HG02885 (cell line): ENCODE measurements around the gene BSCL2.
"Not testable (repeated sequence)": the region's sequence is repeated elsewhere in the genome, so short reads cannot be mapped to it uniquely, and the experiment has no call there.

Experiments
- ATAC-seq: cut with Tn5 transposase; IDR thresholded peaks from one replicate; pipeline ENCODE4 v1.9.1; 2021; ENCODE audit warnings: mild to moderate bottlenecking; ENCODE audit not compliant: unreplicated experiment, poor library complexity

BSCL2 gene

DNA sequence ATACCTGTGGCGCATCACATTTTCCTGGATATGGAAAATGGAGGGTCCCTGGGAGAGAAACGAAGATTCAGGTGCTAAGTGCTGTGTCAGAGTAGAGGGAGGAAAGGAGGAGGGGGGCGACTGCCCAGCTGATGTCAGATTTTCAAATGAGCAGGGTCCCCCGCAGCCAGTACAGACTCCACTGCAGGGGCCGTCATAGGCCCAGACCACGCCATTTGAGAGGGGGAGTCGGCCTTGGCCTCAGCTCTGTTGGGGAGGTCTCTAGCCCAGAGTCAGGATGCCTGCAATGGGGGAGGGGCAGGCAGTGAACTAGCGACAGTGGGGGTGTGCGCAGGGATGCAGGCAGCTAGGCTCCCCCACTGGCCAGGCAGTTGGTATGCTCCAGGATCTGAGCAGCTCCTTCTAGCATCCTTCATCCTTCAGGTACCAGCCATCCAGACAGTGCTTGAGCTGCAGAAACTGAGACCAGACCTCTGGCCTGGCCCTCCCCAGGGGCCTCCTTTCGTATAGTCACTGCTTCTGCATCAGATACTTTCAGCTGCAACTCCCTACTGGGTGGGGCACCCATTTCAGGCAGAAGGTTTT lies at the start of gene BSCL2, which contains the start of gene GNG3:
Gene BSCL2 (minus strand): TSS at position 148 of the 585 bp plus-strand sequence. CDS start 229 bp downstream, outside the sequence.
Gene GNG3 (plus strand): TSS at position 400 of the 585 bp plus-strand sequence. CDS start 620 bp downstream, outside the sequence.
- ATAC-seq, result no peak

DNA sequence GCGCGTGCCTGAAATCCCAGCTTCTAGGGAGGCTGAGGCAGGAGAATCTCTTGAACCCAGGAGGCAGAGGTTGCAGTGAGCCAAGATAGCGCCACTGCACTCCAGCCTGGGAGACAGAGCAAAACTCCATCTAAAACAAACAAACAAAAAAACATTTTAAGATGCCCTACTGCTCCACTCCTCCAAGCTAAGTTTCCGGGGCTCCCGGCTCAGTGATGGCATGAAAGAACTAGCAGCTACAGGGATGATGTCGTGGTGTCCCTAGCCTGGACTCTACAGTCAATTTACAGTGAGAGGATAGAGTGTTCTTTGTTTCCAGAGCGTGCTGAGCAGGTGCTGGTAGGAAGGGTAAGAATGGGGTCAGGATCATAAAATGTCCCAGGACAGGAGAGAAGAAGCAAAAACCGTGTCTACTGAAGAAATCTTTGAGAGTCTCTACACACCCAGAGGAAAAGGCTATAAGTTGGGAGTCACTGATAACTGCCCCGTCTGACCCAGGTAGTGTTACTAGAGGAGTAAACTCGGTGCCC lies 47.9 kb upstream of the BSCL2 start:
- ATAC-seq, result no peak

DNA sequence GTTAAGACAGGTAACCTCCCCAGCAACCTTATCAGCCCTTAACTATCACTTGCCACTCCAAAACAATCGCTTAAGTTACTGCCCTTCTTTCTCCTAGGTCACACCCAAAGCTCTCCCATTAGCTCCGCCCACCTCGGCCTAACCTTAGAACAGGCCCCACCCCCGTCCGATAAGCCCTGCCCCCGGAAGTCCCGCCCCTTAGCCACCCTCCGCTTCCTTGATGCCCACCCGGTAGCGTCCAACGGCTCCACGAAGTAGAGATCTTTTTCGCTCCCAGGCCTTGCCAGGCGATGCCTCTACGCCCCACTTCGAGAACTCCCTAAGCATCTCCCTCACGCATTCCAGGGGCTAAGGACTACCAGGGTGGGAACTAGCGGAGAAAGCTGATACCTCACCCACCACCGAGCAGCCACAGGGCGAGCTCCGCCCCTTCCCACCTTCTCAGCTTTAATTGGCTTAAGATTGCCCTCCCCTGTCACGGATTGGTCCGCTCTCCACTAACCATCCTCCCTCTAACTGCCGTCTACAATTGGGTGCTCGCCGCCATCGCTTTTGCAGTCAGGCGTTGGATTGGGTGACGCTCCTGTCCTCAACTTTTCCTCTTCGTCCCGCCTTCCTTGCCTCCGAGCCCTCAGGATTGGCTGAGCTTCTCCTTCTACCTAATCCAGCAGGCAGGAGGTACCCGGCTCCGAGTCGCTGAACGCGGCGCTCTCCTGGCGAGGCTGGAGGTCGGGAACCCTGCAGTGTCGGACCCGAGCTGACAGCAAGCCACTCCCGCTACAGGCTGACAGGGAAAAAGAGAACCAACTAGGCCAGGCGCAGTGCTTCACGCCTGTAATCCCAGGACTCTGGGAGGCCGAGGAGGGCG lies 46.7 kb upstream of the BSCL2 start, which contains the start of gene ZBTB3:
Gene ZBTB3 (minus strand): TSS at position 425 of the 868 bp plus-strand sequence. CDS start 496 bp downstream, outside the sequence.
- peak; percentile 95 for ATAC-seq

DNA sequence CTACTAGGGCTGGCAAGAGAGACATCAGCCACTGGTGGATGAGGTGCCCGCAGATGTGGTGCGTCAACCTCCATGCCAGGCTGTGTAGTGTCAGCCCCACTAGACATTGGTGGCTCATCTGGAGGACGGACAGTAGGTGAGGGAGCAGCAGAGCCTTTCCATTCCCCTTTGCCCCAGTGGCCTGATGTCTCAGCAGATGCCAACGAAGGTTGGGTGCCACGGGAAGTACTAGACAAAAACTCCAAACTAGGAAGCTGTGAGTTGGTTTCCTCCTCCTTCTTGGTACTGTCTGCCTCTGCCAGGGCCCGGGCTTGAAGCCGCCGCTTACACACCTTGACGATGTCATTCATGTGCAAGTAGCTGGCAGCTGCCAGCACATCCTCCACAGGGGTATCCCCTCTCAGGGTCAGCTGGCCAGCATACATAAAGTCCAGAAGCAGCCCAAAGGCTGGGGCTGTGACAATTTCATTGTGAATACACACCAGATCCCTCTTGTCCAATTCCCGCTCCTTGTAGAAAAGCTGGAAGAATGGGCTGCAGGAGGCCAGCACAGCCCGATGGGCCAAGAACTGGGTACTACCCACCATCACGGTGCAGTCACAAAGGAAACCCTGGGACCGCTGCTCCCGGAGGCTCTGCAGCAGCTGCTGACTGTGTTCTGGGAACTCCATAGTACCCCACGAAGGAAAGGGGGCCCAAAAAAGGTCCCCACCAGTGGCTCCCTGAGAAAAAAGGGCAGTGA lies 45.9 kb upstream of the BSCL2 start:
- ATAC-seq, result no peak

DNA sequence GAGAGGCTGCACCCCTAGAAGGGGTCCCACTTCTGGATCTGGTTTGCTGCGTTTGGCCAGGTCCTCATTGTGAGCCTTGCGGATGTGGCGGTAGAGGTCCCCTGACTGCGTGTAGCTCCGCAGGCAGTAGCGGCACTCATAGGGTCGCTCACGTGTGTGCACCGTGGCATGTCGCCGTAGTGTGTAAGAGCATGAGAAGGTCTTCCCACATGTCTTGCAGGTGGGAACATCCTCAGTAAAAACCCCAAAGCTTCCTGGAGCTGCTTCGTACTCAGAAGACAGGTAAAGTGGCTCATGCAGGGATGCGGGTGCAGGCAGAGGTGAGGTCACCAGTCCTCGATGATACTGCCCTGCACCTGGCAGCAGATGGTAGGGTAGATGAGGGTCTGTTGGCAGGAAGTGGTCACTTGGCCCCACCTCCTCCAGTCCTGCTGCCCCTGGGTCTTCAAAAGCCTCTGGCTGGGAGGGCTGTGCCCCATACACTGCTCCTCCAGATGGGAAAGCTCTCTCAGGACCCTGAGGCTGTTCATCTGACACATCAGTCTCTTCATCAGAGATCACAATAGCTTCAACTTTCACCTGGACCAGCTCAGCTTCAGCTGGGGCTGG lies 45.1 kb upstream of the BSCL2 start:
- ATAC-seq, result no peak

DNA sequence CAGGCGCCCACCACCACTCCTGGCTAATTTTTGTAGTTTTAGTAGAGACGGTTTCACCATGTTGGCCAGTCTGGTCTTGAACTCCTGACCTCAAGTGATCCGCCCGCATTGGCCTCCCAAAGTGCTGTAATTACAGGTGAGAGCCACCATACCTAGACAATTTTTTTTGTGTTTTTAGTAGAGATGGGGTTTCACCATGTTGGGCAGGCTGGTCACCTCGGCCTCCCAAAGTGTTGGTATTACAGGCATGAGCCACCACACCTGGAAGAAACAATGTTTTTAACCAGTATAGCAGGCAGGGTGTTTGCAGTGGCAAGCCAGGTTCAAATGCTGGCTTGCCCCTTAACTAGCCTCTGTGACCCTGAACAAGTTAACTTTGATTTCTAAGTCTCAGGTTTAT lies 42.7 kb upstream of the BSCL2 start:
- ATAC-seq, result not testable (repeated sequence)

DNA sequence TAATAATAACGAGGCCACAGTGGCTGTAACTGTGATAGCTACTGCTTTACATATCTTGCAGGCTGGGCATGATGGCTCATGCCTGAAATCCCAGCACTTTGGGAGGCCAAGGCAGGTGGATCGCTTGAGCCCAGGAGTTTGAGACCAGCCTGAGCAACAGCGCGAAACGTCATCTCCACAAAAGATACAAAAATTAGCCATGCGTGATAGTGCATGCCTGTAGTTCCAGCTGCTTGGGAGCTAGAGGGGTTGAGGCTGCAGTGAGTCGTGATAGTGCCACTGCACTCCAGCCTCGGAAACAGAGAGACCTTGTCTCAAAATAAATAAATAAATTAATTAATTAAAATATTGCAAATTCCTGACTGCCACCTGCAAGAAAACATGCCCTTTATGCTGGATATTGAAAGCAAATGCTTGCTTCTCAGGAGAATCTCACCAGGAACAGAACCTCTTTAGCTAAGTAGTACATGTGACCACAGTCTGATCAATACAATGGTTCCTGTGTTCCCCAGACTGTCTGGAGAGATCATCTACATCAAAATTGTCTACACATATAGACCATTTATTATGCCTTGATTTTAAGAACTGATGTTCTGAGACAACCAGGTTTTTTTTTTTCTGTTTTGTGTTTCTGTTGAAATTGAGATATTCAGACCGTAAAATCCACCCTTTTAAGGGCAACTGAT lies 40.4 kb upstream of the BSCL2 start:
- no peak for ATAC-seq

DNA sequence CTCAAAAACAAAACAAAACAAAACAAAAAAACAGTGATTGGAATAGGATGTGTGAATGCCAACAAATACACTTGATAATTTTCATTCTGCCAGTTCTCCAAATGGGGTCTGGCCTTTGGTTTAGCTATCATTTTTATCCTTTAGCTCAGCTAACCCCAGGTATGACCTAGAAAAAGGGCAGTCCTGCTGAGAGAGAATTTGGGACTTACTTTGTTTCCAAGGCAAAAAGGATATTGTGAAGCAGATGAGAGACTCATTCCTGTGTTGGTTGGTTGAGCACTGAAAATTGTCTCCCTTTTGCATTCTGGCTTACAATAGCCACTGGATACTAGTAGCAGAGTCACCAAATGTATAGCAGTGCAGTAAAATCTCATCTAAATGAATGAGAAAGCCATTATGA lies 30.0 kb upstream of the BSCL2 start:
- ATAC-seq, result no peak

DNA sequence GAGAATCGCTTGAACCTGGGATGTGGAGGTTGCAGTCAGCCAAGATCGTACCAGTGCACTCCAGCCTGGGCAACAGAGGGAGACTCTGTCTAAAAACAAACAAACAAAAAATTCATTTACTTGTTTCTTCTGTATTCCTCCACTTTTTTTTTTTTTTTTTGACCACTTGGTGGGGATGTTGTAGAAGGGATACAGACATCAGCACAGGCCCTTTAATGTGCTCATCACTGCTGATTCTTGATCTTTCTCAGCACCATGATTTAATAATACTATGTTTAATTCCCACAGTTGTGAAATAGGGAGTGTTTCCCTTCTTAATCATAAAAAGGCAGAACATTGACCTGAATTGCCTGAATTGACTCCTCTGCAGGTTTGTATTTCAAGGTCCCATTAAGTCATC lies 25.6 kb upstream of the BSCL2 start:
- no peak for ATAC-seq

DNA sequence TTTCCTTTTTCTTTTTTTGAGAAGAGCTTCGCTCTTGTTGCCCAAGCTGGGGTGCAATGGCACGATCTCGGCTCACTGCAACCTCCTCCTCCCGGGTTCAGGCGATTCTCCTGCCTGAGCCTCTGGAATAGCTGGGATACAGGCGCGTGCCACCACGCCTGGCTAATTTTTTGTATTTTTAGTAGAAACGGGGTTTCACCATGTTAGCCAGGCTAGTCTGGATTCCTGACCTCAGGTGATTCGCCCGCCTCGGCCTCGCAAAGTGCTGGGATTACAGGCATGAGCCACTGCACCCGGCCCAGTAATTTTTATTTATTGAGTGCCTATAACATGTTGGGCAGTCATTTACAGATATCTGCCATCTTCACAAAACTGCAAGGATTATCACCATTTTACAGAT lies 22.9 kb upstream of the BSCL2 start:
- ATAC-seq, result not testable (repeated sequence)

DNA sequence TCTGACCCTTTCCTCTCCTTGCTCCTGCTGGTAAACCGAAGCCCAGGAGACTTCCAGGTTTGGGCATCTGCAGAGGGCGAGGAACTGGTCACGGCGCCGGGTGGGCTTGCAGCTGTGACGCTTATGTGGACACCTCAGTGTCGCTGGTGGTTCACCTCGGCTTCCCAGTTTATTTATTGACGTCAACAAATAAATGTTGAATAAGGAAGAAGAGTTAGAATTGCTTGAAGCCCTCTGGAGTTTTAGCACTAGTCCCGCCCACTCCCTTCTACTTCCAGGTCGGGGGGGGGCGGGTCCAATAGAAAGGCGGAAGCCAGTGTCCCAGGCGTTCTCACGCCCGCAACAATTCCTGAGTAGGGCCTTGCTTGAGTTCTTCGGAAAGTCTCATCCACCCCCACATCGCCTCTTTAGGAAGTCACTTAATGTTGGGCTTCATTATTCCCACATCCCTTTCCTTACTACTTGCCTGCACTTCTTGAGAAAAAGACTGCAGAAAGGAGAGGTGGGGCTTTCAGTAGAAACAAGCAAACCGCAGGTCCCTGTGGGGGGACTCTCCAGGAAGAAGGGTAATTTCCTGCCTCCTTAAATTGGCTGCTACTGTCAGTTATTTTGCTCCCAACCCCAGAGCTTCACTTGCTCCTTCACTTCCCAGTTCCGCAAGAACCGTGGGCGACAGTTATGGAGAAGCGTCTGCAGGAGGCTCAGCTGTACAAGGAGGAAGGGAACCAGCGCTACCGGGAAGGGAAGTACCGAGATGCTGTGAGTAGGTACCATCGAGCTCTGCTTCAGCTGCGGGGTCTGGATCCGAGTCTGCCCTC lies 21.2 kb upstream of the BSCL2 start, which contains the start of gene TTC9C:
Gene TTC9C (plus strand): TSS at position 316 of the 818 bp plus-strand sequence. CDS start 363 bp downstream, at position 679.
- ATAC-seq, result peak; percentile 13

DNA sequence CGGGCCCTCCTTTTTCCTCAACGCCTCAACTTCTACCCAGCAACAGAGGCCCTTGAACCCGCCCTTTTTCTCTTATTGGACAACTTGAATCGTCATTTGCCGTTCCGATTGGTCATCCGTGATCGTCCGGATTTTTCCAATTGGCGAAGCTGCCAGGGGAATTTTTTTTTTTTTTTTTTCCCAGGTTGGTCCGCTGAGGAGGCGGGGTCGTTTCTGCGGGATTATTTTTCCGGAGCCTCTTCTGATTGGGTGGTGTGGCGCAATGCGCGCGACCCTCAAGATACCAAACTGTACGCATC lies 20.6 kb upstream of the BSCL2 start:
- peak; percentile 65 for ATAC-seq

DNA sequence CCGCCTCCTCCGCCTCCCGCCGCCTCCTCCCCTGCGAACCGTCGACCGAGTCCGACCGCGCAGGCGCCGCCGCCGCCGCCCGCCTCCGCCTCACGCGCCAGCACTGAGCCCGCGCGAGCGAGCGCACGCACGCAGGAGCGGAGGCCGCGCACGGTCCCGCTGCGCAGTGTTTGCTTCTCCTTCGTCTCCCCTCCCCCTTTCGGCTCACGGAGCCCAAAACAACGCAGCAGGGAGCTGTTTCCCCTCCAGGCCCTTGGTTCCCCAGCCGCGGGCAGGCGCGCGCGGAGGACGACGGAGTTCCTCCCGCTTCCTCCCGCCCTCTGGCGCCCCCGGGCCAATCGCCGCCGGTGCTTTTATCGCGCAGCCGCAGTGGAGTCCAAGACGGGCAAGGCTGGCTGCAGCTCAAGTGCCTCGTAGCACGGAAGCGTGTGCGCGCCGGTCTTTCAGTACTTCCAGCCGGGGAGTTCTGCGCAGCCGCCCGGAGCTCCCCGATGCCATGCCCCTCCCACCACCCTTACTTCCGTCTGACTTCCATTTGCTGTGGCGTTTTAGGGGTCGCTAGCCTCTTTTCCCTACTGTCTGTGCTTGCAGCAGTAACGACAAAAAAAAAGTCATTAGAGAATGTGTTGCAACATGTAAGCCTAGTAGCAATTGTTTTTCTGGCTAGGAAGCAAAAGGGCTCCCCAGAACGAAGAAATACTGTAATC lies 20.1 kb upstream of the BSCL2 start, which contains the start of gene HNRNPUL2:
Gene HNRNPUL2 (minus strand): TSS at position 293 of the 707 bp plus-strand sequence. CDS start 301 bp downstream, outside the sequence.
- peak; percentile 70 for ATAC-seq

DNA sequence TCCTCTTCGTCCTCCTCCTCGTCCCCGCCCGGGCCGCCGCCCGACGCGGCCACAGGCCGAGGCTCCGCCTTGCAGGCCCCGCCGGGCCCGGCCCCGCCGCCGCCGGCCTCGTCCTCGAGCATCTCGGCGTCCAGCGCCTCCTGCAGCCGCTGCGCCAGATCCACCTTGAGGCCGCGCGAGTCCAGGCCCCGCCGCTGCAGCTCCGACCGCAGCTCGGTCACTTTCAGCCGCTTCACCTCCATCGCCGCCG lies 19.6 kb upstream of the BSCL2 start:
- ATAC-seq, result no peak

DNA sequence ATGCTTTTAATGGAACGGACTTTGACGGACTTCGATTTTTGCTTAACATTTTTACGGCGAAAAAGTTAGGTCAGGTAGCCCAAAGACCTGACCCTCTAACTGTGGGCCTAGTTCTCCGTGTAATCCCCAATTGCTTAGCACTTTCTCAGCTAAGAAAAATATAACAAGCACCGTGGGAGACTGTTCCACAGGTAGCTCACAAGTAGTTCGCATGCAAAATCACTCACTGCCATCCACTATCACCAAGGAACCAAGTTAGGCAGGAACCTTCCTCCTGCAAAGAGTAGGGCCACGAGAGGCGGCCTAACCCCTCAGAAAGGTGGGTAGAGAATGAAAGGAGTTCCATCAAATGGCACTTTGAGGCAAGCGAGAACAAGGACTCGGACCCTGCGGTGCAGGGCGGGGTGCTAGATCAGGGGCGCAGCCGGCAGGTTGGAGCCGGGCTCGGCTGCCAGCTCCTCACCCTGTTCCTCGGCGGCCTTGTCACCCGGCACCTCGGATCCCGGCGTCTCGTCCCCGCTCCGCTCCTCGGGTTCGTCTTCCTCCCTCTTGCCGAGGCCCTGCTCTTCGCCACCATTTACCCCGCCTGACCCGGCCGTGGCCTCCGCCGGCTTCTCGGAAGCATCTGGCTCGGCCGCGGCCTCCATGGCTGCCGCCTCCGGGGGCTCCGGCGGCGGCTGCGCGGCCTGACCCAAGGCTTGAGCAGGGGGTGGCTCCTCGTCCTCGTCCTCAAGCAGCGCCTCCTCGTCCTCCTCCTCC lies 19.1 kb upstream of the BSCL2 start:
- ATAC-seq, result no peak

DNA sequence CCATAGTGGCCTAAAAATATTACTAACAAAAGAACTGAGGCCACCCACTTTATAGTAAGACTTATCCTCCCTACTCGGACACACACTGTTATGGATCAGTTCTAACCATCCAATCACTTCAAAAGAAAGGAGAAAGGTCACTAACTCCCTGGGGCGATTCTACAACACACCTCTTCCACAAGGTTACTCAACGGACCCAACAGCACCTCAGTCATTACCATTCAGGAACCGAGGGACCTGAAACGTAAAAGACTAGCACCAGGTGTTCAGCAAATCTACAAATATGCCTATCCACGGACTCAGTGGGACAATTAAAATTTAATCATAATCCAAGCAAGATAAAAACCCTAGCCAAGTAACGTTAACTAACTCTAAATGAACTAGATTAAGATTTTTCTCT lies 18.4 kb upstream of the BSCL2 start:
- ATAC-seq, result no peak

DNA sequence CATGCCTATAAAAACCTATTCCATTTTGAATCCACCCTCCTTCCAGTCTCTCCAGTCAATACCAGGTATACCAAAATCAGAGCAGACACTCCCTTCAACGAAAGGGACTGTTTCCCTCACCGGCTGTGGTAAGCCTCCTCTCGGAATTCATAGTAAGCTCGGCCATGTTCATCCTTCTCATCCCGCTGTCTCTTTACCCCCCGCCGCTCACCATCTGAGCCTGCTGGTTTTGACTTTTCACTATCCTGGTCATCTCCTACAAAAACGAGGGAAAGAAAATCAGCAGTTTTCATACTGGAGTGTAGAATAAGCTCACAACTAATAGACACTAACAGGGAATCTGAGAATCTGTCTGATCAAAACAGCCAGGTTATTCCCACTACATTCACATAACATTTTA lies 16.9 kb upstream of the BSCL2 start:
- no peak for ATAC-seq

DNA sequence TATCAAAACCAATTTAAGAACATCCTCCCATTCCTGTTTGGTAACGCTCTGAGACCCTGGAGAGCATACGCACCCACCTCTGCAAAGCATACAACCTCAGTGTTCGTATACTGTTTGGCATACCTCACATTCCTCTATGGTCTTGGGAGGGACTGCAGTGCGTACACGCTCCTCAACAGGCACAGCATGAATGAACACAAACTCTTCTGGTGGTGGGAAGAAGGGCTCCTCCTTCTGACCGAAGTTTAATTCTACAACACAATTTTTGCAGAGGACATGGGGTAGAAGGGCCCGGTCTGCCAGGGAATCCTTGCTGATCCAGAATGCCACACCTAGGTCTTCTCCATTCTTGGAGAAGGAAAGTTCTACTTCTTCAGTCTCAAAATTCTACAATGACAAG lies 14.8 kb upstream of the BSCL2 start:
- no peak for ATAC-seq
